CD4-positive, alpha-beta T cell treated with Interleukin-4 for 1 hour (primary cell): ENCODE data around the gene IL18.
"Not testable (repeated sequence)": the region's sequence is repeated elsewhere in the genome, so short reads cannot be mapped to it uniquely, and the experiment has no call there.

Experiments used
- DNase-seq, 2 donors: peaks; one replicate each; pipeline ENCODE4 v3.0.0-alpha.2; 2020 to 2022

Gene IL18

DNA sequence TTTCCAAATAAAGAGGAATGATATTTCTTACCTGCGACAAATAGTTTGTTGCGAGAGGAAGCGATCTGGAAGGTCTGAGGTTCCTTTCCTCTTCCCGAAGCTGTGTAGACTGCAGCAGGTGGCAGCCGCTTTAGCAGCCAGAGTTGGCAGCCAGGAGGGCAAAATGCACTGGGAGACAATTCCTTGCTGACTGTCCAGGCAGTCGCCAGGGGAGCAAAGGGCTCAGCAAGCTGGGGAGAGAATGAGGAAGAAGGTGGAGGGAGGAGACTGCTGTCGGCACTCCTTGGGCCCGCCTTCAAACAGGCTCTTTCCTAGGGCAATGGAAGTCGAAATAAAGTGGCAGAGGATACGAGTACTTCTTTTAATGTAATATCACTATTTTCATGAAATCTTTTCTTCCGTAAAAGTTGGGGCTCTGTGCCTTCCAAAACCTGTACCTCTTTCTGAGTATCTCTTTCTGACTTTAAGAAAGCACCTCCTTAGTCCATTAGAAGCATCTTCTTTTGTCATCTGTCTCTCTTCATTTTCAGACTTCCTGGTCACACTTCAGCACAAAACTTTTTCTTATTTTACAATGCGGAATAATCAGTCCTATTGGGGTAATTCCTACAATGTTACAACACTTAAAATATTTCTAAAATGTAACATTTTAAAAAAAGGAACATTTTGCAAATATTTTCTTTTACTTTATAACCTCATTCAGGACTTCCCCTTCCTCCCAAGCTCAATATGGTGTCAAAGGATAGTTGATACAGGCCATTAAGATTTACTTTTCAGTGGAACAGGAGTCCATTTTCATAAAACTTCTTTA lies at the start of gene IL18:
Gene IL18, minus strand, starts transcription at position 220 of the 811 bp plus-strand sequence. CDS start 9,041 bp downstream, outside the sequence.
- peak in 1 of 2 donors; percentile 44 for DNase-seq

- no peak for DNase-seq
Observed at GRCh38 chr11:112212710-112213109, 48.8 kb upstream of the IL18 start.

DNA sequence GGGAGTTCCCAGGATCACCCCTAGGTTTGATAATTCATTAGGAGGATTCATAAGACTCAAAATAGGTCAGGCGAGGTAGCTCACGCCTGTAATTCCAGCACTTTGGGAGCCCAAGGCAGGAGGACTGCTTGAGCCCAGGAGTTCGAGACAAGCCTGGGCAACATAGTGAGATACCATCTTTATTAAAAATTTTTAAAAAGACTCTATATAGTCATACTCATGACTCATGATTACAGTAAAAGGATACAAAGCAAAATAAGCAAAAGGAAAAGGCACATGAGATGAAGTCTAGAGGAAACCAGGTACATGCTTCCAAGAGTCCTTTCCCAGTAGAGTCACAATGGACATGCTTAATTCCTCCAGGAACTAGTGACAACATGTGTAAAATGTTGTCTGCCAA lies 48.4 kb upstream of the IL18 start:
- no peak for DNase-seq

DNA sequence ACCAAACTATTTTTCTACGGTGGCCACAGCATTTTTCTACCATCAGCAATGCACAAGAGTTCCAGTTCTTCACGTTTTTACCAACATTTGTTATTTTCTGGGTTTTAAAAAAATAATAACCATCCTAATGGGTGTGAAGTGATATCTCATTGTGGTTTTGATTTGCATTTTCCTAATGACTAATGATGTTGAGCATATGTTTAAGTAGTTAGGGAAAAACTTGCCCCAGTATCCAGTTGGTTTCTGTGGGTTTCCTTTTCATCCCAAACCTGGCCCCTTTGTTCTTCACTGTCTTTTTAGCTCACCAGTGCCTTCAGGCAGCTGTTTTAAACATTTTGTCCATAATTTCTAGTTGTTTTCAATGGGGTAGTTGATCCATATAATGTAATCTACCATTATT lies 47.6 kb upstream of the IL18 start:
- DNase-seq = no peak

DNA sequence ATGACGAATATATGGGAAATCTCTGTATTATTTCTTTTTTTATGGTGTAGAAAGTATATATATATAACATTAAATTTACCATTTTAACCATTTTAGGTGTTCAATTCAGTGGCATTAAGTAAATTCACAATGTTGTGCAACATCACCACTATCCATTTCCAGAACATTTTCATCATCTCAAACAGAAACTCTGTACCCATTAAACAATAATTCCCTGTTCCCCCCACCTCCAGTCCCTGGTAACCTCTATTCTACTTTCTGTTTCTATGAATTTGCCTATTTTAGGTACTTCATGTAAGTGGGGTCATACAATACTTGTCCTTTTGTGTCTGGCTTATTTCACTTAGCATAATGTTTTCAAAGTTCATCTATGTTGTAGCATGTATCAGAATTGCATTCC lies 47.0 kb upstream of the IL18 start:
- DNase-seq = no peak

- no peak for DNase-seq
Observed at GRCh38 chr11:112206071-112206470, 42.2 kb upstream of the IL18 start.

DNA sequence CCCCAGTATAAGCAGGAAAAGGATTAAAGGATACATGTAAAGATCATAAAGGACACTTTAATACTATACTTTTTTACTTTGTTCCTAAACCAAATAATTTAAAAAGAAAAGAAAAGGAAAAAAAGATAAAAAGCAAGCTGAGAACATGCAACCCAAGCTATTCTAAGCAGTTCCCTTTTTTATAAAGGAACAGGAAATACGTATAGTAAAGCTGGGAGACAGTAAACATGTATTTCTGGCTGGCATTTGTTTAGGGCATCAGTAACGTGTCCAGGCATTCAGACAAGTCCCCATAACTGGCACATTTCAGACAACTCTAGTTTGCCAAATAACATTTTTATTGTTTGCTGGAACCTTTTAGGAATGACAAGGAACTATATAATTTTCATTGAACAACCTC lies 36.4 kb upstream of the IL18 start:
- no peak for DNase-seq

DNA sequence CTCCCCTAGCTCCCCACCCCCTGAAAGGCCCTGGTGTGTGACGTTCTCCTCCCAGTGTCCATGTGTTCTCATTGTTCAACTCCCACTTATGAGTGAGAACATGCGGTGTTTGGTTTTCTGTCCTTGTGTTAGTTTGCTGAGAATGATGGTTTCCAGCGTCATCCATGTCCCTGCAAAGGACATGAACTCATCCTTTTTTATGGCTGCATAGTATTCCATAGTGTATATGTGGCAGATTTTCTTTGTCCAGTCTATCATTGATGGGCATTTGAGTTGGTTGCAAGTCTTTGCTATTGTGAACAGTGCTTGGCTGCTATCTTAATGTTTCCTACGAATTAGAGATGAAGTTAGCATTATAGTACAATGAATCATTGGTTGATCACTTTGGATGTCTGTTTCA lies 35.2 kb upstream of the IL18 start:
- not testable (repeated sequence) for DNase-seq

- DNase-seq = no peak
Observed at GRCh38 chr11:112196519-112197087, 32.7 kb upstream of the IL18 start.

GRCh38 chr11:112195951-112196351 lies 32.1 kb upstream of the IL18 start:
- DNase-seq = no peak

DNA sequence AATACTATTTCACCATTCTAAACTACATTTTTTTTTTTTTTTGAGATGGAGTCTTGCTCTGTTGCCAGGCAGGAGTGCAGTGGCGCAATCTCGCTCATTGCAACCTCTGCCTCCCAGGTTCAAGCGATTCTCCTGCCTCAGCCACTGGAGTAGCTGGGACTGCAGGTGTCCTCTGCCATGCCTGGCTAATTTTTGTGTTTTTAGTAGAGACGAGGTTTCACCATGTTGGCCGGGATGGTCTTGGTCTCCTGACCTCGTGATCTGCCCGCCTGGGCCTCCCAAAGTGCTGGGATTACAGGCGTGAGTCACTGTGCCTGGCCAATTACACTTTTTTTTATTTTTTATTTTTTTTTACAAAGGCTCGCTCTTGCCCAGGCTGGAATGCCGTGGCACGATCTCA lies 31.2 kb upstream of the IL18 start:
- not testable (repeated sequence) for DNase-seq

DNA sequence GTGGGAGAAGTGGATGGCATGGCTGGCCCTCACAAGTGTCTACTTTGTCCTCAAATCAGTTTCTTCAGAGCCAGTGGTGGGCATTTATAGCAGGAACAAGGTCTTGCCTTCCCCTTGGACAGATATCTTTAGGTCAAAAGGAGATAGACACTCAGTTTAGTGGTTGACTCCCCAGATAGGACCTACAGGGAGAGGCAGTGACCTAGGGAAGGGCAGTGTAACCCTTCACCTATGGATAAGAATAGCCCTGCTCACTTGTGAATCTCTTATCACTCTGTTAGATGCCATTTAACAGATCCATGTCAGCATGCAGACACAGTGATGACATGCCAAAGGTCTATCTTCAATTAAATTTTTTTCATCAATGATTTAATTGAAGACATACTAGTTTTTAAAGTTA lies 22.4 kb upstream of the IL18 start:
- no peak for DNase-seq

DNA sequence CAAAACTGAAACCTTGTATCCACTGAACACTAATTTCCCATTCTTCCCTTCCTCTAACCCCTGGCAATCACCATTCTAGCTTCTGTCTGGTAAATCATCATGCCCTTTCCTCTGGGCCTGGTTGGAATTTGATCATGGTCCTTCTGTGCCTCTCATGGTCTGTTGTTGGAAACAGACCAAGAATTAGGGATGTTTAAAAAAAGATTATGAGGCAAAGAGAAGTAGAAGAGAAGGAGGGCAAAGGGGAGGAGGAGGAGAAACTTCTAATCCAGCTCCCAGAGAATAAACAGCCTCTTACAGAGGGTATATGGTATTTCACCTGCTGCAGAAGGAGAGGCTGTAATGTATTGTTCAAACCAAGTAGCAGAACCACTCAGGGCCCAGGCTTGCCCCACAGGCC lies 22.0 kb upstream of the IL18 start:
- DNase-seq = no peak

DNA sequence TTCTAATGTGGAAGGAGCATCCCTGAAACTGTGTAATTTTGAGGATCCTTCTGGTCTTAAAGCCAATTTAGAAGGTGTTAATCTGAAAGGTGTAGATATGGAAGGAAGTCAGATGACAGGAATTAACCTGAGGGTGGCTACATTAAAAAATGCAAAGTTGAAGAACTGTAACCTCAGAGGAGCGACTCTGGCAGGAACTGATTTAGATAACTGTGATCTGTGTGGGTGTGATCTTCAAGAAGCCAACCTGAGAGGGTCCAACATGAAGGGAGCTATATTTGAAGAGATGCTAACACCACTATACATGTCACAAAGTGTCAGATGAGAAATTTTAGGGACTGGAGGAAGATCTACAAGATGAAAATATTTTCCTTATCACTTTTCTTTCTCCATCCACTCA lies 19.0 kb upstream of the IL18 start:
- DNase-seq = no peak

DNA sequence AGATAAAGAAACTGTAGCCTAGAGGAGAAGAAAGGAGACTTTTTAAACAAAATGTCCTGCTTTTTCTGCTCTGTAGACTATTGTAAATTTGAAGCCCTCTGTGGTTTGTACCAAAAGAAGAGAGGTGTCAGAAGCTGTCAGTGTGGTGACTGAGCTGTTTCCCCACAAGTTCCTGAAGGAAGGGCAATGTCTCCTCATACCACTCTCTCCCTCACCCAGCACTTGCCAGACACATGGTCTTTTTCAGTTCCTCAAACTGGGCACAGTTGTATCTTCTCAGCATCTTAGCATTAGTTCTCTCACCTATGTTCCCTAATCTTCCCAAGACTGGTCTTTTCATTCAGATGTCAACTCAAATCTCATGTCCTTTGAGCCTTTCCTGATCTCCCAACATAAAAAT lies 15.7 kb upstream of the IL18 start:
- peak in 1 of 2 donors; percentile 33 for DNase-seq

DNA sequence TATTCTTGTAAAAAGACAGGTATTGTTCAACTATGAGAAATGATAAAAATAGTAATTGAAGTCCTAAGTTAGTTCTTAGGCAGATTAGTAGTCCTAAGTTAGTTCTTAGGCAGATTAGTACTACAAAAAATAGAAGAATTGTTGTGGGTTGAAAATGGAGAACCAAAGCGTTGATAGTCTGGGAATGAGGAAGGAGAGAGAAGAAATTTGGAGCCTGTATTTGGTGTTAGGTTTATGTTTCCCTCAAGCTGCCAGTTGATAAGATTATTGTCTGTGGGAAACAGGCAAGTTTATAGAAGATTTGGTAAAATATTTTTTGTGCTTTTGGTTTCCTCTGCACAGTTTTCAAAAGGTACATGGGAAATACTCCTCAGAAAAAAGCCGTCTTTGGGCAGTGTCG lies 15.0 kb upstream of the IL18 start:
- no peak for DNase-seq

DNA sequence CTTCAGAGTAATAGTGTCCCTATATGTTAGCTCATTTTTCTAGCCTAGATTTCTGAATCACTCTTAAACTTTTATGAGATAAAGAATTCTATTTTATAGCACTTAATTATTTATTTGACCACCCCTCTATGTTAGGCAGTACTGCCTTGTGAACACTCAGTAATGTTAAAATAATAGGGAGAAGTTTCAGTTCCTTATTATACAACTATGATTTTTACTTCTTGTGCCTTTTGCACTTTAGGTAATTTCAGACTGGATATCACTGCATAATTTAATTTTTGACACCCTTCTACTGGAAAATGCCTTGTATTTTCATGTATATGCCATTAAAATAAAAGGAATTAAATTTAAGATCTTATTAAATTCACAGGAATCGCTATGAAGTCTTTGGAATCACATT lies 14.5 kb upstream of the IL18 start:
- no peak for DNase-seq

DNA sequence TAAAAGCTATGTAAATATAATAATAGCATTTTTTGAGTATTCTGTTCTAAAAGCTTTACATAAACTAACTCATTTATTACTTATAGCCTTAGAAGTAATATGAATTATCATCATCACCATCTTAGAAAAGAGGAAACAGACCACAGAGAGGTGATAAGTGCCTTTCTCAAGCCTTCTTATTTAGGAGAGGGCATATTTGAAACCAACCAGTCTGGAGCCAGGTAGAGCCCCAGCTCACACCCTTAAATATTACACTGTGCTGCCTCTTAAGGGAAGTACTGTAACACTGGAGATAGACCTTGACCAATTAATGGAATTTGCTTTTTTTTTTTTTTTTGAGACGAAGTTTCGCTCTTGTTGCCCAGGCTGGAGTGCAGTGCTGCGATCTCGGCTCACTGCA lies 13.7 kb upstream of the IL18 start:
- DNase-seq = no peak

DNA sequence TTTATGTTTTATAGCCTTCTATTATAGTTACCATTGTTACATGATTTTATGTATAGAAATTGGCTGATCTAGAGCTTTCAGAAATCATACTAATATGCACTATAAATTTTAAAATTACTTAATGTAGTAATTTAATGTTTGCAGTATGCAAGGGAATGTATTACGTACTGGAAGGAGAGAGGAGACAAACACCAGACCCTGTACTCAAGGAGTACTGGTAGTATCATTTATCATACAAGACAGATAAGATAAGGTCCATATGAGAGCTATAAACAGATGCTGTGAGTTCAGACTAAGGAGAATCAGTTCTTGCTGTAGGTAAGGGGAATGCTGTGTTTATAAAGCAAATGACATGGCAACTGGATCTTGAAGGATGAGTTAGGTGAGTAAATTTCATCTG lies 12.2 kb upstream of the IL18 start:
- no peak for DNase-seq

DNA sequence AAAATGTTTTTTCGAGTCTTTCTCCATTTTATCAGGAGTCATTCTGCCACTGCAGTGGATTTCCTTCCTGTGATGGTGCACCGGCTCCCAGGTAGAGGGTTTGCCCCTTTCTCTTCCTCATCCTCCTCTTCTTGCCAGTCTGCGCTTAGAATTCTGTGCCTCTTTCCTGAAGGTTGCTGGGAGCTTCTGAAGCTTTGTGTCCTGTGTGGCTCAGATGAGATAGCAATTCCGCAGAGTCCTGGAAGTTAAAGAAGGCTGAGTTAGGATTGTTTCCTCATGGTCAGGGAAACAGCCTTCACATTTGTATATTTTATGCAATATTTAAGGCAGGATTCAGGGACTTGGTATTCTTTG lies 11.7 kb upstream of the IL18 start:
- no peak for DNase-seq

- peak; percentile 63 to 85 for DNase-seq
Observed at GRCh38 chr11:112174789-112175598, 11.1 kb upstream of the IL18 start, which contains the start of gene BCO2. Gene BCO2 (plus strand): TSS chr11:112175512. CDS start chr11:112175602, 90 bp downstream.

DNA sequence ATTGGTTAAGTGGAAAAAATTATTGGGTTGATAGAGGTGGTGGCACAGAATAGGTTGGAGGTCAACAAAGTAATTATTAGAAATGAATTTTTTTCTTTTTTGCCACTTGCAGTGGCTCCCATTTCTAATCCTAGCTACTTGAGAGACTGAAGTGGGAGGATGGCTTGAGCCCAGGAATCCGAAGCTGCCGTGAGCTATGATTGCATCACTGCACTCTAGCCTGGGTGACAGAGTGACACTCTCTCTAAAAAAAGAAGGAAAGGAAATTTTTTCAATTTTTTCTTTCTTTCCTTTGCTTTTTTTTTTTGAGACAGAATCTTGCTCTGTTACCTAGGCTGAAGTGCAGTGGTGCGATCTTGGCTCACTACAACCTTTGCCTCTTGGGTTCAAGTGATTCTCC lies 9.3 kb upstream of the IL18 start:
- no peak for DNase-seq

DNA sequence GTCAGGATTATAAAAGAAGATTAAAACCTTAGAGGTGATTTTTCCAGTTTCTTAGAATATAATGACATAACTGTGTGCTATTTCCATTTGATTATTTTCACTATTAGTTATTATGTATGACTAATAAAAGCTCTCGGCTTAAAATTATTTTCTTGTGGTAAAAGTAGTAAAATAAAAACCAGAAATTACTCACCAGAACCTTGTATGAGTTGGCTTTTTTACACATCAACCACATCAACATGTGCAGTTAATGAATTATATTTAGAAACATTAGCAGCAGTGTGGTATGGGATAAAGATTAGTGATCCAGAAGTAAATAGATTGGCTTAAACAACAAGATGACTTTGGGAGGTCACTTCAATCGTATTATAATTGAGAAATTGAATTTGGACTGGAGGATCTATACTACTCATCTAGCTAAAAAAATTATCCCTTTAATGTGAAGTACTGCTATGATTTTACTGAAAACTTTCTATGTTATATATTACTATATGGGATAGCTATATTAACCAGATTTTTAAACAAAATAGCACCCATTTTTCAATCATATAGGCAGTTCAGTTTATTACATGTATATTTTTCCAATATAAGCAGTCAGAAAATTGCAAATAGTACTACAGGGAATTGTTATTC lies 8.6 kb upstream of the IL18 start:
- no peak for DNase-seq
